Transverse colon (tissue), 3 donors: ENCODE results near the gene FFAR2.

Source experiments
- CTCF ChIP-seq, 5 experiments: fragments of 200-600 bp in 3 of 5; fragments of 450-650 bp in 2 of 5; sonication (generic) in 3 of 5; IDR thresholded peaks; 1 replicate in 2 of 5; 2 replicates in 3 of 5; pipeline ENCODE4 v1.5.1; 2016 to 2017; ENCODE audit warnings: antibody characterized with exemption in 5 of 5, inconsistent platforms in 3 of 5, mild to moderate bottlenecking in 2 of 5, moderate library complexity in 1 of 5
- EP300 ChIP-seq: sonication (generic); formaldehyde crosslinking; IDR thresholded peaks from one replicate; pipeline ENCODE4 v1.6.1; 2017; ENCODE audit warnings: antibody characterized with exemption, low read depth

GRCh38 chr19:35417713-35418534 lies 30.1 kb upstream of the FFAR2 start:
- TF ChIP-seq CTCF (IDR thresholded peaks at IDR 0.05) = no peak
- no peak for TF ChIP-seq EP300
